Erythroblast (primary cell): ENCODE measurements around the gene COL1A2.

Experiments used
- GATA1 ChIP-seq: IDR thresholded peaks from 2 replicates; pipeline ENCODE4 v1.6.1; 2011; ENCODE audit warnings: low read depth, mild to moderate bottlenecking, control low read depth, low read length, moderate library complexity
- POLR2A ChIP-seq: IDR thresholded peaks from 2 replicates; pipeline ENCODE4 v1.6.1; 2011; ENCODE audit warnings: mild to moderate bottlenecking, low read length

- no peak for TF ChIP-seq POLR2A
- no peak for TF ChIP-seq GATA1
Observed at GRCh38 chr7:94406696-94407095, 12.0 kb downstream of the COL1A2 start.
